ENCODE data around the gene DNAJA3.

Gene DNAJA3

DNA sequence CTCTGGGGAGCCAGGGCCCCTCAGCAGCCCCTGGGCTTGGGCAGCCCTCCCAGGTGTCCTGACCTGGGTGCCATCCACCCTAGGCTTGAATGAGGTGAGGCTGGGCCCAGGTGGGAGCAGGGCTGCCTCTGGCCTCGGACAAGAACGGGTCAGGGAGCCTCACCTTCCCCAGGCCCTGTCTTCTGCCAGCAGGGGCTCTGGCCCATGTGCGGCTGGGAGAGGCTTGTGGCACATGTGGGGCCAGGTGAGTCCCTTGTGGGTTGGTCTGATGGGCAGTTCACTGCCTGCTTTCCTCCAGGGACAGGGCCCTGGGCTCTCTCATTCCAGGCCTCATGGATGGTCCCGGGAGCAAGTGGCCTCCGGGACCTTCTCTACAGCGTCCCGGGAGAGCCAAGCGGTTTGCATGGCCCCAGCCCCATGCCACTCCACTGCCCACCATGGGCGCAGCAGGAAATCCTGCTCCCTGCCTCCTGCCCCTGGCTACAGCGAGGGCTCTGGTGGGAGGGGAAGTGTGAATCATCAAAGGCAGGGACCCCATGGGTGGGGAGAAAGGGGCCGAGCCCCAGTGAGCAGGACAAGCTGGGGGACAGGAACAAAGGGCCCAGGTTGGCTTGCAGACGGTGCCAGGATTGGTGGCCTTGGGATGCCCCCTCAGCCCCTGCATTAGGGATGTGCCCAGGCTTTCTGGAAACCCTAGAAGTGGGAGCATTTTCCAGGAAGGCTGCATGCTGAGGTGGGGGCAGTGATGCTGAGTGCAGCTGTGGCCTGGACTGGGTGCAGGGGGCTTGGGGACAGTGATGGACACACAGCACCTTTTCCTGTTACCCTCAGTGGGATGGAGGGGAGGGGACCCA is 41.9 kb upstream of the DNAJA3 start:
- TF ChIP-seq ESRRG (CRISPR knock-in tag; IDR thresholded peaks at IDR 0.05) = no peak
- 0 out of 2 replicates have a peak, but pooled peaks have one; percentile 4 for TF ChIP-seq ZNF70 (CRISPR knock-in tag; IDR thresholded peaks at IDR 0.05)
- no peak; the same call in 2 of the 3 replicates for ATAC-seq

- ATAC-seq = peak; percentile 64
- TF ChIP-seq TSHZ2 (CRISPR knock-in tag; IDR thresholded peaks at IDR 0.05) (peak; percentile 55; the same call in 1 of the 2 replicates), ARNTL (CRISPR knock-in tag; IDR thresholded peaks at IDR 0.05; ENCODE audit: borderline replicate concordance, low read depth) (no peak), TCF4 (CRISPR knock-in tag; IDR thresholded peaks at IDR 0.05; ENCODE audit: borderline replicate concordance) (peak; percentile 71), ESRRG (CRISPR knock-in tag; IDR thresholded peaks at IDR 0.05) (0 out of 2 replicates have a peak, but pooled peaks have one; percentile 51), ZNF70 (CRISPR knock-in tag; IDR thresholded peaks at IDR 0.05) (peak; percentile 13; the same call in 1 of the 2 replicates)
- TF ChIP-seq, protein P1, sequence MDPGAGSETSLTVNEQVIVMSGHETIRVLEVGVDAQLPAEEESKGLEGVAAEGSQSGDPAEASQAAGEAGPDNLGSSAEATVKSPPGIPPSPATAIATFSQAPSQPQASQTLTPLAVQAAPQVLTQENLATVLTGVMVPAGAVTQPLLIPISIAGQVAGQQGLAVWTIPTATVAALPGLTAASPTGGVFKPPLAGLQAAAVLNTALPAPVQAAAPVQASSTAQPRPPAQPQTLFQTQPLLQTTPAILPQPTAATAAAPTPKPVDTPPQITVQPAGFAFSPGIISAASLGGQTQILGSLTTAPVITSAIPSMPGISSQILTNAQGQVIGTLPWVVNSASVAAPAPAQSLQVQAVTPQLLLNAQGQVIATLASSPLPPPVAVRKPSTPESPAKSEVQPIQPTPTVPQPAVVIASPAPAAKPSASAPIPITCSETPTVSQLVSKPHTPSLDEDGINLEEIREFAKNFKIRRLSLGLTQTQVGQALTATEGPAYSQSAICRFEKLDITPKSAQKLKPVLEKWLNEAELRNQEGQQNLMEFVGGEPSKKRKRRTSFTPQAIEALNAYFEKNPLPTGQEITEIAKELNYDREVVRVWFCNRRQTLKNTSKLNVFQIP (CRISPR knock-in tag; IDR thresholded peaks at IDR 0.05; ENCODE audit: borderline replicate concordance, low read depth) = no peak
These were observed 41.1 kb upstream of the DNAJA3 start for GRCh38 chr16:4384509-4384942.

DNA sequence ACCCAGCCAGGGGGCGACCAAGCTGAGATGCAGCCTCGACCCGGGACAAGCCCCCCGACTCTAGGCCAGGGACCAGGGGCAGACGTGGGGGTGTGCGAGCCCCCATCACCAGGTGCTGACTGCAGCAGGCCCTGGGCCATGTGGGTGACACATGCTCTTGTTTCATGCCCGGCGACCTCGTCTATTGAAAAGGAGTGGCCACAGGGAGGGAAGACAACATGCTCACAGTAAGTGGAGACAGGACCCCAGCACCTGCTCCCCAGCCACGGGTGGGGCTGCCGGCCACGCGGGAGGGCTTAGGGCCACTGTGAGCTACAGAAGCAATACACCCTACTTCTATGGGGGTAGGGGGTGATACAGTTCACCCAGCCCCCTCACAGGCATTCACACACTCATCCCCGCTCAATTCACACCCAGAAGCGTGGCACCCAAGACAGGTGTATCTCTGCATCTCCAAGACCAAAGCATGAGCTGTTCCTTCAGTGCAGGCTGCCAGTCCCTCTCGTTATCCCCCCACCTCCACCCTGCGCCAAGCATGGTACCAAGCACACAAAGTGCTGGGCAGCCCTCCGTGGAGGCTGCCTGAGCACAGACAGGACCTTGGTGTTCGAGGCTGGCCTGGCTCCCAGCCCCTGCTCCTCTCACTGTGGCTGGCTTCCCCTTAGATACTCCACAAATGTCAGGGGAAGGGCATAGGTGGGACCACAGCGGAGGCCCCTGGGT is 40.4 kb upstream of the DNAJA3 start:
- no peak for TF ChIP-seq ZFP3 (CRISPR knock-in tag; IDR thresholded peaks at IDR 0.05)
- TF ChIP-seq PPARA (CRISPR knock-in tag; IDR thresholded peaks at IDR 0.05; ENCODE audit: borderline replicate concordance) = no peak
- TF ChIP-seq PATZ1 (CRISPR knock-in tag; IDR thresholded peaks at IDR 0.05; ENCODE audit: borderline replicate concordance) = no peak
- no peak for TF ChIP-seq SNAI2 (CRISPR knock-in tag; IDR thresholded peaks at IDR 0.05)
- TF ChIP-seq ISL1 (CRISPR knock-in tag; IDR thresholded peaks at IDR 0.05) = no peak
- TF ChIP-seq, protein P1 (CRISPR knock-in tag; IDR thresholded peaks at IDR 0.05; ENCODE audit: borderline replicate concordance, low read depth) = no peak
- TF ChIP-seq CSDC2 (CRISPR knock-in tag; IDR thresholded peaks at IDR 0.05) = no peak
- TF ChIP-seq TOX (CRISPR knock-in tag; IDR thresholded peaks at IDR 0.05; ENCODE audit: borderline replicate concordance) = no peak
- peak; percentile 8 for ATAC-seq

DNA sequence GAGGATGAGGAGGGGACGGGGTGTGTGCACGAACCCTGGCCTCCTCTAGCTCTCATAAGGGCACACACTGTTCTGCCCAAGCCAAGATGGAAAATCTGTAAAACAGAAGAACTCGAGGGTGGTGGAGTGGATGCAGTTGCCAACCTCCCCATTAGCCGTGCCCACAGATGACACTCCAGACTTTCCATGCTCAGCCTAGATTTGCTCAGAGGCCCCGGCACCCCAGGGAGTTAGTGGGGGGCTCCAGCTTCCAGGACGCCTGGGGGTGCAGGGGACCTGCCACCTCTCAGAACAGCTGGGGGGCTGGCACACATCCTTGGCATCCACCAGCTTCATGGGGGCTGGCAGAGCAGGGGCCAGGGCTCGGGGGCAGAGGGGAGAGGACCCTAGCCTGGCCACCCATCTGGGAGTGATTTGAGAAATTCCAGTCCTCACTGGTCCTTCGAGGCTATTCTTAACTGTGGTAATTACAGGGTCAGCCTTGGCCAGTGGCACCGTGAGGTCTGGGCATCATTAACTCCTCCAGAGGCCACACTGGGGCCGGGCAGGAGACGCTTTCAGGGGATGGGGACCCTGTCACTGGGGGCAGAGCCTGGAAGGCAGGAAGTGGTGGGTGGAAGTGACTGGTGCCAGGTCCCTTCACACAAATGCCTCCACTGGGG is 39.7 kb upstream of the DNAJA3 start:
- ATAC-seq = peak; percentile 19
- no peak for TF ChIP-seq CSDC2 (CRISPR knock-in tag; IDR thresholded peaks at IDR 0.05)
- TF ChIP-seq CSRNP3 (CRISPR knock-in tag; IDR thresholded peaks at IDR 0.05) = no peak
- no peak for TF ChIP-seq TSHZ2 (CRISPR knock-in tag; IDR thresholded peaks at IDR 0.05)
- no peak for TF ChIP-seq BACH2 (CRISPR knock-in tag; IDR thresholded peaks at IDR 0.05; ENCODE audit: borderline replicate concordance)
- no peak for TF ChIP-seq ZFP3 (CRISPR knock-in tag; IDR thresholded peaks at IDR 0.05)
- TF ChIP-seq ZNF70 (CRISPR knock-in tag; IDR thresholded peaks at IDR 0.05) = no peak
- TF ChIP-seq ZC3H10 (CRISPR knock-in tag; IDR thresholded peaks at IDR 0.05) = no peak
- TF ChIP-seq RARB (CRISPR knock-in tag; IDR thresholded peaks at IDR 0.05) = no peak
- no peak for TF ChIP-seq TCF4 (CRISPR knock-in tag; IDR thresholded peaks at IDR 0.05; ENCODE audit: borderline replicate concordance)
